Astrocyte of the spinal cord (primary cell): Measurements from ENCODE around the gene HOXC11.

Source experiments
- DNase-seq: peaks from one replicate; pipeline ENCODE4 v3.0.0; 2011; ENCODE audit warnings: low read depth, low spot score
- H3K4me3 ChIP-seq: 2 replicates; pipeline ENCODE4 v1.5.1; 2011; ENCODE audit warnings: low read depth, mild to moderate bottlenecking, low read length, moderate library complexity
- in situ Hi-C: cut with HindIII; loops from 2 replicates; pipeline ENCODE4 v1.10.0; 2017; ENCODE audit warnings: low sequenced_read_pairs
- TF ChIP-seq, protein P1 (sequence below): IDR thresholded peaks from 2 replicates; pipeline ENCODE4 v1.5.1; 2012; ENCODE audit warnings: low read depth, mild to moderate bottlenecking, low read length, inconsistent platforms

HOXC11 gene

DNA sequence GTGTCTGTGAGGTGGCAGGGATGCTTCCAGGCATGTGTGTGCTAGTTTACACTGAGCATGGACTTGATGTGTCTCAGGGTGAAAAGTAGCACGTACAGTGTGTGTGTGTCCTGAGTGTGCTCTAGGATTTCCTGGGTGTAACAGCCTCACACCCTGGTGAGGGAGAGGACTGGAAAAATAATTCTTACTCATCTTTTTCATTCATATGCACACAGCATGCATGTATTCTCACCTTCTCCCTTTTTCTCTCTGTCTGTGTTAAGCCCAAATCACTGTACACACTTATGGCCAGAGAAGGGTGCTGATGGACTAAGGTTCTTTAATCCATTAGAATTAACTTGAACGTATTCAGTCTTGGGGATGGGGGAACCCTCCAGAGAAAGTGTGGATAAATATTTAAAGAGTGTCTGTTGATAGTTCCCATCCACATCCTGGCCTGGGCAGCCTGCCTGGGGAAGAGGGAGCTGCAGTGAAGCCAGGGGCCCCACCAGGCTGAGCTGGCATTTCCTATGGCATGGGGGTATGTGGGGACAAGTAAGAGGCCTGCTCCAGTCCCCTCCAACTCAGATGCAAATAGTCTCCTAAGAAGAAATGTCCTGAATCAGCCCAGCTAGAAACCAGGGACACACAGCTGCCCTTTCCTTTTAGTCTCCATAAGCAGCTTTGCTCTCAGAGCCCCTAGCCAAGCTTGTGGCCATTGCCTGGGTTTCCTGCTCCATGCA is 34.8 kb downstream of the HOXC11 start:
- in situ Hi-C loops = loop anchor here (25.0 kb wide), 1 partner anchor 180 kb away; the partner anchor contains the start of gene SMUG1
- no peak overlapping the region for H3K4me3 ChIP-seq

DNA sequence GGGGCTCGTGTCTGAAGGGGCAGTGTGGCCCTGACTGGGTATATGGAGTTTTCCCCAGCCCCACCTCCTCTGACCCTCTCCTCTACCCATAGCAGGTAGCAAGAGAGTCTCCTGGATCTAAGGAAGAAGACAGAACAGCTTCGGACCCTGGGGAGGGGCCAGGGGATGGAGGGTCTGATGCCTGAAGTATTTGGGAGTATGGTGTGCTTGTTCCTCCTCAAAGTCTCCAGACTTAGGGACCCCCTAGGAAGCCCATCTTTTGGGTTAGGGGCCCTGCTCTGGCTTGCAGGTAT is 35.3 kb downstream of the HOXC11 start:
- DNase-seq = no peak
- in situ Hi-C loops = loop anchor here (25.0 kb wide), 1 partner anchor 179 kb away; the partner anchor contains the start of gene SMUG1
- TF ChIP-seq, protein P1, sequence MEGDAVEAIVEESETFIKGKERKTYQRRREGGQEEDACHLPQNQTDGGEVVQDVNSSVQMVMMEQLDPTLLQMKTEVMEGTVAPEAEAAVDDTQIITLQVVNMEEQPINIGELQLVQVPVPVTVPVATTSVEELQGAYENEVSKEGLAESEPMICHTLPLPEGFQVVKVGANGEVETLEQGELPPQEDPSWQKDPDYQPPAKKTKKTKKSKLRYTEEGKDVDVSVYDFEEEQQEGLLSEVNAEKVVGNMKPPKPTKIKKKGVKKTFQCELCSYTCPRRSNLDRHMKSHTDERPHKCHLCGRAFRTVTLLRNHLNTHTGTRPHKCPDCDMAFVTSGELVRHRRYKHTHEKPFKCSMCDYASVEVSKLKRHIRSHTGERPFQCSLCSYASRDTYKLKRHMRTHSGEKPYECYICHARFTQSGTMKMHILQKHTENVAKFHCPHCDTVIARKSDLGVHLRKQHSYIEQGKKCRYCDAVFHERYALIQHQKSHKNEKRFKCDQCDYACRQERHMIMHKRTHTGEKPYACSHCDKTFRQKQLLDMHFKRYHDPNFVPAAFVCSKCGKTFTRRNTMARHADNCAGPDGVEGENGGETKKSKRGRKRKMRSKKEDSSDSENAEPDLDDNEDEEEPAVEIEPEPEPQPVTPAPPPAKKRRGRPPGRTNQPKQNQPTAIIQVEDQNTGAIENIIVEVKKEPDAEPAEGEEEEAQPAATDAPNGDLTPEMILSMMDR = no peak
- peak overlapping the region; percentile 21 for H3K4me3 ChIP-seq

More for the DNA sequence above, 34.8 kb downstream of the HOXC11 start:
- TF ChIP-seq, protein P1 = no peak
- no peak for DNase-seq

DNA sequence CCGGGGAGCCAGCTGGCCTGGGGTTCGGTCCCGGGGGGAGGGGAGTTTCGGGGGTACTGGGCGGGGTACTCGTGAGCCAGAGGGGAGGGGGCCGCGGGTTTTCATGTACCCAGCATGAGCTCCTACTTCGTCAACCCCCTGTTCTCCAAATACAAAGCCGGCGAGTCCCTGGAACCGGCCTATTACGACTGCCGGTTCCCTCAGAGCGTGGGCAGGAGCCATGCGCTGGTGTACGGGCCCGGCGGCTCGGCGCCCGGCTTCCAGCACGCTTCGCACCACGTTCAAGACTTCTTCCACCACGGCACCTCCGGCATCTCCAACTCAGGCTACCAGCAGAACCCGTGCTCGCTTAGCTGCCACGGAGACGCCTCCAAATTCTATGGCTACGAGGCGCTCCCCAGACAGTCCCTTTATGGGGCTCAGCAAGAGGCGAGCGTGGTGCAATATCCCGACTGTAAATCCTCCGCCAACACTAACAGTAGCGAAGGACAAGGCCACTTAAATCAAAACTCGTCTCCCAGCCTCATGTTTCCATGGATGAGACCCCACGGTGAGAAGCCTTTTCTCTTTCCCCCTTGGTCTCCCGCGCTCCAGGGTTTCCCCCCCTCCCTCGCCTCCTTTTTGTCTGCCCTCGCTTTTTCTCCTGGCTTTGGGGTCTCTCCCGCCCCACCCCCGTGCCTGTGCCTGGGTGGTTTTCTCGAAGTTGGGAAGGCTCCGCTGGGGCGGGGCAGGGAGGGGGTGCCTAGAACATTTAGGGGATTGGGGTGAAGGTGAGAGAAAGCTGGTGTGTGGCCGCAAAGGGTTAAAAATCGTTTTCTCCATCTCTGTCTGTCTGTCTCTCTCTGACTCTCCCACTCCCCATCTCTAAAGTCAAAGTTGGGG is 36.5 kb downstream of the HOXC11 start:
- no peak for DNase-seq
- H3K4me3 ChIP-seq = peak overlapping the region; percentile 54
- in situ Hi-C loops = loop anchor here (25.0 kb wide), 1 partner anchor 178 kb away; the partner anchor contains the start of gene SMUG1
- TF ChIP-seq, protein P1 = no peak

DNA sequence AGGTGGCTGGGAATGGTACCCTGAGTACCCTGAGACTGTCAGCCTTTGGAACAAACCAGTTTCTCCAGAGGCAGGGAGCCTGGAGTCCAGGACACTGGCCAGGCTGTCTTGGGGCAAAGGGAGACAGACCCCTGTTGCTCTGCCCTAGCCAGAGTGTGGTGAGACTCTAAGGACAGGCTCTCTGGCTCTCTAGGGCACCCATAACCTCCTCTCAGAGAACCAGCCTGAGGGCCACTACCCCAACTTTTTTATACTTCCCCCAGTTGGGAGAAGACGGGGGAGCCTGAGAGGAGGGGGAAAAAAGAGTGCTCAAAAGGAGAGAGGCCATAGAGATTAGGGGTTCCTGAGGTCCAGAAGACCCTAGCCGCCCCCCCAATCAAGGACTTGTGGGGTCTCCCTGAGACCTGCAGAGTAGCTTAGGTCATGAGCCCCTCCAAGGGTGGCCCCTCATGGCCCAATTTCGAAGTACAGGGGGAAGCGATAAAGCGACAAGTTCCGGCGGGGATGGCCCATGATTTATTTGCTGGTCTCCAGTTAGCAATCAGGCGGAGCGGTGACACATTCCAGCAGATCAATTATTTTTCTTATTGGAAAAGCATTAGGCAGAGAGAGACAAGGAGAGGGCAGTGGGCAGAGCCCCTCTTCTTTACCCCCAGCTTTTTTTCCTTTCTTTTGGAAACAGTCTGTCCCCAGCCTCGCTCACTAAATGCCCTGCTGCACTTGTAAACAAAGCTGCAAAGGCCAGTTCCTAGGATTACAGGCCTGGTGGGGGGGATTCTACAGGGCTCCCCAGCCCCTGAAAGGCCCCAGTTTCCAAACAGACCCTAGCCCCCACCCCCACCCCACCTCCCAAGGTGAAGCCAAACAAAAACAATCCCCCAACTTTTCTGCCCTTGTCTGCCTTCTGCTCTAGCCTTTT is 37.4 kb downstream of the HOXC11 start:
- no peak for DNase-seq
- in situ Hi-C loops = loop anchor here (25.0 kb wide), 1 partner anchor 177 kb away; the partner anchor contains the start of gene SMUG1
- H3K4me3 ChIP-seq = peak overlapping the region; percentile 54
- TF ChIP-seq, protein P1 = no peak

DNA sequence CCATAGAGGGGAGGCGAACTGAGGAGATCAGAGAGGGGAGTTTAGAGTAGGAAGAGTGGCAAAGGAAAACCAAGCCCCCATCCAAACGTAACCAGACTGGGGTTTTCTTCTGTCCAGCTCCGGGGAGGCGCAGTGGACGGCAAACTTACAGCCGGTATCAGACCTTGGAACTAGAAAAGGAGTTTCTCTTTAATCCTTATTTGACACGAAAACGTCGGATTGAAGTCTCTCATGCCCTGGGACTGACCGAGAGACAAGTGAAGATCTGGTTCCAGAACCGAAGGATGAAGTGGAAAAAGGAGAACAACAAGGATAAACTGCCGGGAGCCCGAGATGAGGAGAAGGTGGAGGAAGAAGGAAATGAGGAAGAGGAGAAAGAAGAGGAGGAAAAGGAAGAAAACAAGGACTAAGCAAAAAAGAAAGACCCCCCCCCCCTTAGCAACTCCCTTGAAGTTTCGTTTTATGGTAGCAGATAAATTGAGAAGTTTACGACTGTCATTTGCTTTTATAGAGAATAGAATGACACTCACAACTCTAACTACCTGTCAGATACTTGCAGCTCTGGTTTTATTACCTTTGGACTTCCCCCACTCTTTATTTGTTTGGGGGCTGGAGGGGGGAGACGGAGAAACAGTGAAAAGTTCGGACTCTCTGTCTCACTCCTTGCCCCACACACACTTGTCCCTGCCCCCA is 38.2 kb downstream of the HOXC11 start:
- no peak for DNase-seq
- TF ChIP-seq, protein P1 = no peak
- H3K4me3 ChIP-seq = peak overlapping the region; percentile 54
- in situ Hi-C loops = loop anchor here (25.0 kb wide), 1 partner anchor 176 kb away; the partner anchor contains the start of gene SMUG1
